ENCODE data around the gene SLC52A1. TPM values are rescaled to one million over a fixed set of nuclear protein-coding genes. Genes with fewer than 3 reads are reported as not detected.

Gene SLC52A1
- total and polyA plus RNA-seq, 4 donors, result 0.19 to 0.38 TPM; not detected in 2

GRCh38 chr17:4998027-4998731 is 37.0 kb downstream of the SLC52A1 start:
- peaks cover 30% of the 10 kb centered on the region for H3K4me1 ChIP-seq (ENCODE audit: control insufficient read depth, insufficient read depth, low read length)
- peak in 1 of 6 donors; percentile 3 for DNase-seq (ENCODE audit: low read depth in 4 of 6, low spot score in 6 of 6)
- H3K9me3 ChIP-seq (ENCODE audit: control insufficient read depth, insufficient read depth, low read length), result no peaks in the 10 kb centered on the region
- H3K27me3 ChIP-seq (ENCODE audit: control insufficient read depth, insufficient read depth, low read length), result no peaks in the 10 kb centered on the region
- no peak overlapping the region for H3K27ac ChIP-seq (ENCODE audit: low read depth, low read length)
- H3K4me3 ChIP-seq (ENCODE audit: low read depth, low read length), result peak overlapping the region; percentile 66
- under 1% methylated on average over 55 of the region's 55 CpGs for WGBS (ENCODE audit: insufficient coverage)
- peaks cover 36% of the 10 kb centered on the region for H3K36me3 ChIP-seq (ENCODE audit: control insufficient read depth, insufficient read depth, low read length)

GRCh38 chr17:4997302-4998026 is 37.8 kb downstream of the SLC52A1 start, which contains the start of the genes INCA1 and KIF1C:
Gene INCA1, minus strand, starts transcription at chr17:4997522. Its CDS starts 3,085 bp downstream, at chr17:4994437.
Gene KIF1C, plus strand, starts transcription at chr17:4997950. Its CDS starts 2,297 bp downstream, at chr17:5000247.
- WGBS (ENCODE audit: insufficient coverage), result under 1% methylated on average over 93 of the region's 93 CpGs
- Histone ChIP-seq H3K9me3 (ENCODE audit: control insufficient read depth, insufficient read depth, low read length) (no peaks in the 10 kb centered on the region), H3K36me3 (ENCODE audit: control insufficient read depth, insufficient read depth, low read length) (peaks cover 29% of the 10 kb centered on the region), H3K4me3 (ENCODE audit: low read depth, low read length) (peak within 1 kb of the TSS; percentile 66), H3K4me1 (ENCODE audit: control insufficient read depth, insufficient read depth, low read length) (peaks cover 30% of the 10 kb centered on the region), H3K27ac (ENCODE audit: low read depth, low read length) (peak within 1 kb of the TSS; percentile 90), H3K27me3 (ENCODE audit: control insufficient read depth, insufficient read depth, low read length) (no peaks in the 10 kb centered on the region)
- DNase-seq (ENCODE audit: low read depth in 4 of 6, low spot score in 6 of 6), result peak; percentile 82 to 97 (median 84)

GRCh38 chr17:4994081-4994595 is 41.1 kb downstream of the SLC52A1 start:
- Histone ChIP-seq H3K27ac (ENCODE audit: low read depth, low read length) (no peak overlapping the region), H3K9me3 (ENCODE audit: control insufficient read depth, insufficient read depth, low read length) (no peaks in the 10 kb centered on the region), H3K4me1 (ENCODE audit: control insufficient read depth, insufficient read depth, low read length) (peaks cover 20% of the 10 kb centered on the region), H3K4me3 (ENCODE audit: low read depth, low read length) (no peak overlapping the region), H3K36me3 (ENCODE audit: control insufficient read depth, insufficient read depth, low read length) (peaks cover 2% of the 10 kb centered on the region), H3K27me3 (ENCODE audit: control insufficient read depth, insufficient read depth, low read length) (no peaks in the 10 kb centered on the region)
- DNase-seq (ENCODE audit: low read depth in 4 of 6, low spot score in 6 of 6), result no peak
- no CpG with 5 or more reads among the region's 6 CpGs for WGBS (ENCODE audit: insufficient coverage)

- DNase-seq (ENCODE audit: low read depth in 4 of 6, low spot score in 6 of 6), result peak in 2 of 6 donors; percentile 45 to 62
- 5% methylated on average over 26 of the region's 30 CpGs for WGBS (ENCODE audit: insufficient coverage)
These were observed 47.3 kb downstream of the SLC52A1 start for GRCh38 chr17:4987767-4988567.

GRCh38 chr17:4986951-4987766 is 48.1 kb downstream of the SLC52A1 start, which contains the start of gene CAMTA2:
Gene CAMTA2, minus strand, starts transcription at chr17:4987675. Its CDS starts 1,453 bp downstream, at chr17:4986222.
- H3K4me3 ChIP-seq (ENCODE audit: low read depth, low read length), result peak within 1 kb of the TSS; percentile 85
- DNase-seq (ENCODE audit: low read depth in 4 of 6, low spot score in 6 of 6), result peak in 4 of 6 donors; percentile 61 to 93 (median 83)
- peaks cover 34% of the 10 kb centered on the region for H3K4me1 ChIP-seq (ENCODE audit: control insufficient read depth, insufficient read depth, low read length)
- peak within 1 kb of the TSS; percentile 89 for H3K27ac ChIP-seq (ENCODE audit: low read depth, low read length)
- peaks cover 20% of the 10 kb centered on the region for H3K36me3 ChIP-seq (ENCODE audit: control insufficient read depth, insufficient read depth, low read length)
- no peaks in the 10 kb centered on the region for H3K9me3 ChIP-seq (ENCODE audit: control insufficient read depth, insufficient read depth, low read length)
- under 1% methylated on average over 77 of the region's 78 CpGs for WGBS (ENCODE audit: insufficient coverage)
- no peaks in the 10 kb centered on the region for H3K27me3 ChIP-seq (ENCODE audit: control insufficient read depth, insufficient read depth, low read length)

More at GRCh38 chr17:4987767-4988567, 47.3 kb downstream of the SLC52A1 start:
- H3K4me3 ChIP-seq (ENCODE audit: low read depth, low read length), result peak overlapping the region; percentile 85
- peaks cover 12% of the 10 kb centered on the region for H3K36me3 ChIP-seq (ENCODE audit: control insufficient read depth, insufficient read depth, low read length)
- peaks cover 34% of the 10 kb centered on the region for H3K4me1 ChIP-seq (ENCODE audit: control insufficient read depth, insufficient read depth, low read length)
- H3K27me3 ChIP-seq (ENCODE audit: control insufficient read depth, insufficient read depth, low read length), result no peaks in the 10 kb centered on the region
- H3K27ac ChIP-seq (ENCODE audit: low read depth, low read length), result peak overlapping the region; percentile 89
- no peaks in the 10 kb centered on the region for H3K9me3 ChIP-seq (ENCODE audit: control insufficient read depth, insufficient read depth, low read length)

GRCh38 chr17:4986403-4986802 is 48.8 kb downstream of the SLC52A1 start:
- Histone ChIP-seq H3K27me3 (ENCODE audit: control insufficient read depth, insufficient read depth, low read length) (no peaks in the 10 kb centered on the region), H3K4me3 (ENCODE audit: low read depth, low read length) (peak overlapping the region; percentile 85), H3K27ac (ENCODE audit: low read depth, low read length) (peak overlapping the region; percentile 6), H3K36me3 (ENCODE audit: control insufficient read depth, insufficient read depth, low read length) (peaks cover 28% of the 10 kb centered on the region), H3K9me3 (ENCODE audit: control insufficient read depth, insufficient read depth, low read length) (no peaks in the 10 kb centered on the region), H3K4me1 (ENCODE audit: control insufficient read depth, insufficient read depth, low read length) (peaks cover 34% of the 10 kb centered on the region)
- DNase-seq (ENCODE audit: low read depth in 4 of 6, low spot score in 6 of 6), result no peak
- WGBS (ENCODE audit: insufficient coverage), result 65% methylated on average over 3 of the region's 5 CpGs

Other genes starting within 250 kb of the SLC52A1 start
- 1 to 10 TPM in 1 of 2 donors, under 1 TPM in 1; 0.99 to 2.0 TPM for gene VMO1, start 249.1 kb downstream of the SLC52A1 start, total RNA-seq
- 1 to 10 TPM; 2.0 to 2.7 TPM for gene VMO1, start 249.1 kb downstream of the SLC52A1 start, polyA plus RNA-seq (ENCODE audit: insufficient read length in 2 of 2)
- gene GLTPD2, start 246.5 kb downstream of the SLC52A1 start, total RNA-seq, result not detected
- 1 to 10 TPM; 3.5 to 5.2 TPM for gene GLTPD2, start 246.5 kb downstream of the SLC52A1 start, polyA plus RNA-seq (ENCODE audit: insufficient read length in 2 of 2)
- 100 to 1,000 TPM in 1 of 2 donors, 10 to 100 TPM in 1; 94.1 to 146 TPM for gene PSMB6, start 239.3 kb downstream of the SLC52A1 start, total RNA-seq
- gene PSMB6, start 239.3 kb downstream of the SLC52A1 start, polyA plus RNA-seq (ENCODE audit: insufficient read length in 2 of 2), result 100 to 1,000 TPM; 143 to 147 TPM
- gene PLD2, start 228.3 kb downstream of the SLC52A1 start, total RNA-seq, result 10 to 100 TPM; 14.2 to 42.8 TPM
- gene PLD2, start 228.3 kb downstream of the SLC52A1 start, polyA plus RNA-seq (ENCODE audit: insufficient read length in 2 of 2), result 10 to 100 TPM; 29.8 to 46.9 TPM
- gene MINK1, start 202.1 kb downstream of the SLC52A1 start, total RNA-seq, result 10 to 100 TPM; 33.5 to 35.0 TPM
- 10 to 100 TPM; 67.2 to 86.2 TPM for gene MINK1, start 202.1 kb downstream of the SLC52A1 start, polyA plus RNA-seq (ENCODE audit: insufficient read length in 2 of 2)
- gene C17orf107, start 135.9 kb downstream of the SLC52A1 start, total RNA-seq, result 1 to 10 TPM; 1.9 to 4.7 TPM
- 1 to 10 TPM; 2.8 to 3.7 TPM for gene C17orf107, start 135.9 kb downstream of the SLC52A1 start, polyA plus RNA-seq (ENCODE audit: insufficient read length in 2 of 2)
- gene CHRNE, start 132.3 kb downstream of the SLC52A1 start, total RNA-seq, result under 1 TPM; 0.69 to 0.99 TPM
- 1 to 10 TPM; 1.1 to 1.9 TPM for gene CHRNE, start 132.3 kb downstream of the SLC52A1 start, polyA plus RNA-seq (ENCODE audit: insufficient read length in 2 of 2)
- gene GP1BA, start 103.1 kb downstream of the SLC52A1 start, total RNA-seq, result under 1 TPM in 1 of 2 donors, not detected in 1; 0.06 TPM
- 1 to 10 TPM in 1 of 2 donors, under 1 TPM in 1; 0.57 to 1.6 TPM for gene GP1BA, start 103.1 kb downstream of the SLC52A1 start, polyA plus RNA-seq (ENCODE audit: insufficient read length in 2 of 2)
- gene SLC25A11, start 95.4 kb downstream of the SLC52A1 start, total RNA-seq, result 10 to 100 TPM; 57.2 to 63.0 TPM
- 10 to 100 TPM; 84.0 to 95.2 TPM for gene SLC25A11, start 95.4 kb downstream of the SLC52A1 start, polyA plus RNA-seq (ENCODE audit: insufficient read length in 2 of 2)
- 10 to 100 TPM; 23.5 to 72.5 TPM for gene RNF167, start 95.2 kb downstream of the SLC52A1 start, total RNA-seq
- 100 to 1,000 TPM; 113 to 133 TPM for gene RNF167, start 95.2 kb downstream of the SLC52A1 start, polyA plus RNA-seq (ENCODE audit: insufficient read length in 2 of 2)
- gene PFN1, start 86.9 kb downstream of the SLC52A1 start, total RNA-seq, result 100 to 1,000 TPM in 1 of 2 donors, 10 to 100 TPM in 1; 95.4 to 191 TPM
- 100 to 1,000 TPM; 296 to 299 TPM for gene PFN1, start 86.9 kb downstream of the SLC52A1 start, polyA plus RNA-seq (ENCODE audit: insufficient read length in 2 of 2)
- 1 to 10 TPM; 4.9 to 7.3 TPM for gene ENO3, start 84.3 kb downstream of the SLC52A1 start, total RNA-seq
- 10 to 100 TPM in 1 of 2 donors, 1 to 10 TPM in 1; 8.1 to 17.1 TPM for gene ENO3, start 84.3 kb downstream of the SLC52A1 start, polyA plus RNA-seq (ENCODE audit: insufficient read length in 2 of 2)
- gene SPAG7, start 67.6 kb downstream of the SLC52A1 start, total RNA-seq, result 10 to 100 TPM; 36.8 to 85.2 TPM
- 10 to 100 TPM; 94.7 to 96.6 TPM for gene SPAG7, start 67.6 kb downstream of the SLC52A1 start, polyA plus RNA-seq (ENCODE audit: insufficient read length in 2 of 2)
- gene CAMTA2, start 47.8 kb downstream of the SLC52A1 start, total RNA-seq, result 10 to 100 TPM; 12.6 to 20.3 TPM
- gene CAMTA2, start 47.8 kb downstream of the SLC52A1 start, polyA plus RNA-seq (ENCODE audit: insufficient read length in 2 of 2), result 10 to 100 TPM; 84.3 to 96.1 TPM
- gene INCA1, start 37.9 kb downstream of the SLC52A1 start, total RNA-seq, result 1 to 10 TPM in 1 of 2 donors, under 1 TPM in 1; 0.50 to 2.0 TPM
- 1 to 10 TPM; 7.1 to 7.9 TPM for gene INCA1, start 37.9 kb downstream of the SLC52A1 start, polyA plus RNA-seq (ENCODE audit: insufficient read length in 2 of 2)
- gene KIF1C, start 37.5 kb downstream of the SLC52A1 start, total RNA-seq, result 10 to 100 TPM; 24.4 to 52.3 TPM
- gene KIF1C, start 37.5 kb downstream of the SLC52A1 start, polyA plus RNA-seq (ENCODE audit: insufficient read length in 2 of 2), result 10 to 100 TPM; 41.7 to 56.0 TPM
- gene ZFP3, start 43.0 kb upstream of the SLC52A1 start, total RNA-seq, result 1 to 10 TPM; 8.9 to 9.7 TPM
- gene ZFP3, start 43.0 kb upstream of the SLC52A1 start, polyA plus RNA-seq (ENCODE audit: insufficient read length in 2 of 2), result 10 to 100 TPM; 13.2 to 16.1 TPM
- 10 to 100 TPM in 1 of 2 donors, 1 to 10 TPM in 1; 8.7 to 16.5 TPM for gene ZNF232, start 76.5 kb upstream of the SLC52A1 start, total RNA-seq
- 10 to 100 TPM; 12.6 to 29.5 TPM for gene ZNF232, start 76.5 kb upstream of the SLC52A1 start, polyA plus RNA-seq (ENCODE audit: insufficient read length in 2 of 2)
- under 1 TPM; 0.10 to 0.66 TPM for gene USP6, start 80.6 kb upstream of the SLC52A1 start, total RNA-seq
- 1 to 10 TPM; 3.2 to 9.8 TPM for gene USP6, start 80.6 kb upstream of the SLC52A1 start, polyA plus RNA-seq (ENCODE audit: insufficient read length in 2 of 2)
- gene ZNF594, start 156.4 kb upstream of the SLC52A1 start, total RNA-seq, result 10 to 100 TPM; 17.9 to 25.9 TPM
- gene ZNF594, start 156.4 kb upstream of the SLC52A1 start, polyA plus RNA-seq (ENCODE audit: insufficient read length in 2 of 2), result 10 to 100 TPM; 12.4 to 15.0 TPM
- 1 to 10 TPM in 1 of 2 donors, under 1 TPM in 1; 0.72 to 1.3 TPM for gene SCIMP, start 199.4 kb upstream of the SLC52A1 start, total RNA-seq
- gene SCIMP, start 199.4 kb upstream of the SLC52A1 start, polyA plus RNA-seq (ENCODE audit: insufficient read length in 2 of 2), result 1 to 10 TPM; 1.3 to 2.4 TPM
- gene RABEP1, start 246.9 kb upstream of the SLC52A1 start, total RNA-seq, result 10 to 100 TPM; 72.0 to 83.7 TPM
- 100 to 1,000 TPM in 1 of 2 donors, 10 to 100 TPM in 1; 90.9 to 105 TPM for gene RABEP1, start 246.9 kb upstream of the SLC52A1 start, polyA plus RNA-seq (ENCODE audit: insufficient read length in 2 of 2)